Naive thymus-derived CD4-positive, alpha-beta T cell (primary cell): Measurements from ENCODE around the gene UBASH3B. TPM values are rescaled to one million over a fixed set of nuclear protein-coding genes. Genes with fewer than 3 reads are reported as not detected.
"Not testable (repeated sequence)": the region's sequence is repeated elsewhere in the genome, so short reads cannot be mapped to it uniquely, and the experiment has no call there.

Experiments used
- ATAC-seq: fragments of 150-1000 bp; cut with Tn5 transposase; 2 replicates; pipeline ENCODE4 v1.10.0; 2021; ENCODE audit warnings: mild to moderate bottlenecking, moderate library complexity
- CTCF ChIA-PET: fragments of 350-600 bp; sonication (Branson Sonifier 250); formaldehyde crosslinking; loops from one replicate; lab custom pipeline; 2021; ENCODE audit warnings: antibody characterized with exemption; lab: Charles Lee
- POLR2A ChIA-PET: fragments of 350-600 bp; sonication (Branson Sonifier 250); formaldehyde crosslinking; loops from one replicate; lab custom pipeline; 2021; ENCODE audit warnings: antibody characterized with exemption, inconsistent platforms; lab: Charles Lee
- DNase-seq, 9 donors: peaks; one replicate each; pipeline versions ENCODE4 v3.0.0 to v3.0.0-alpha.2; 2020 to 2022; ENCODE audit warnings: mixed read lengths in 1 of 9
- H3K27ac ChIP-seq: one replicate; pipeline ENCODE4 v1.7.0; 2013; ENCODE audit warnings: mild to moderate bottlenecking, low read depth, low read length, moderate library complexity
- H3K27me3 ChIP-seq, 2 donors: one replicate each; pipeline ENCODE4 v1.7.0; 2013; ENCODE audit warnings: low read length in 2 of 2, mild to moderate bottlenecking in 2 of 2, moderate library complexity in 2 of 2; ENCODE audit not compliant: control insufficient read depth in 2 of 2, insufficient read depth in 2 of 2
- H3K36me3 ChIP-seq, 3 experiments: 1 replicate in 2 of 3; 2 replicates in 1 of 3; pipeline ENCODE4 v1.7.0; 2013; ENCODE audit warnings: low read length in 3 of 3, mild to moderate bottlenecking in 3 of 3, moderate library complexity in 1 of 3; ENCODE audit not compliant: insufficient read depth in 3 of 3, control insufficient read depth in 2 of 3
- H3K4me1 ChIP-seq, 2 donors: one replicate each; pipeline ENCODE4 v1.7.0; 2013; ENCODE audit warnings: low read length in 2 of 2, mild to moderate bottlenecking in 2 of 2, moderate library complexity in 1 of 2; ENCODE audit not compliant: control insufficient read depth in 2 of 2, insufficient read depth in 2 of 2
- H3K4me3 ChIP-seq: 2 replicates; pipeline ENCODE4 v1.7.0; 2013; ENCODE audit warnings: mild to moderate bottlenecking, low read length
- H3K9me3 ChIP-seq, 3 experiments: 1 replicate in 2 of 3; 2 replicates in 1 of 3; pipeline ENCODE4 v1.7.0; 2013; ENCODE audit warnings: low read length in 3 of 3; ENCODE audit not compliant: control insufficient read depth in 2 of 3
- H3K27ac Mint-ChIP-seq, 9 donors: one replicate each; pipeline ENCODE4 v1.8.0; 2020 to 2022; ENCODE audit warnings: mixed read lengths in 9 of 9, mild to moderate bottlenecking in 8 of 9, moderate library complexity in 5 of 9, inconsistent platforms in 2 of 9
- H3K27me3 Mint-ChIP-seq, 5 donors: one replicate each; pipeline ENCODE4 v1.8.0; 2021 to 2022; ENCODE audit warnings: mixed read lengths in 5 of 5, mild to moderate bottlenecking in 1 of 5
- H3K36me3 Mint-ChIP-seq, 5 donors: one replicate each; pipeline ENCODE4 v1.8.0; 2020 to 2022; ENCODE audit warnings: mixed read lengths in 5 of 5, mild to moderate bottlenecking in 3 of 5, inconsistent platforms in 1 of 5
- H3K4me1 Mint-ChIP-seq, 7 donors: one replicate each; pipeline ENCODE4 v1.8.0; 2020 to 2022; ENCODE audit warnings: mixed read lengths in 7 of 7, mild to moderate bottlenecking in 3 of 7, inconsistent platforms in 1 of 7
- H3K4me3 Mint-ChIP-seq, 10 donors: one replicate each; pipeline ENCODE4 v1.8.0; 2020 to 2022; ENCODE audit warnings: mild to moderate bottlenecking in 10 of 10, mixed read lengths in 10 of 10, moderate library complexity in 6 of 10, inconsistent platforms in 2 of 10
- H3K9me3 Mint-ChIP-seq, 11 donors: one replicate each; pipeline ENCODE4 v1.8.0; 2020 to 2022; ENCODE audit warnings: mixed read lengths in 11 of 11, mild to moderate bottlenecking in 4 of 11, inconsistent platforms in 1 of 11, moderate library complexity in 1 of 11
- intact Hi-C, 2 donors: fragments of 100-400 bp; cut with micrococcal nuclease; formaldehyde crosslinking; loops; one replicate each; pipeline ENCODE4 v1.15.1; 2023
- polyA plus RNA-seq, 2 donors: library from polyadenylated mRNA; unstranded; fragments of 300-500 nt; fragmentation: Illumina TruSeq; gene quantifications; one replicate each; pipeline ENCODE4 v1.2.3, GENCODE V29; 2021
- total RNA-seq, 6 experiments: library from RNA in 5 of 6; stranded (reverse) in 5 of 6; gene quantifications; 1 replicate in 5 of 6; 2 replicates in 1 of 6; pipeline ENCODE4 v1.2.3 and lab custom pipeline; 2021 to 2026

UBASH3B gene
- total and polyA plus RNA-seq, 7 experiments from 2014 or later: 10.3 to 49.8 (median 42.3) TPM

GRCh38 chr11:122861631-122862030, 206.1 kb downstream of the UBASH3B start:
- CTCF ChIA-PET: no interaction called here
- intact Hi-C loops: loop anchor here (5.0 to 10.0 kb wide), 3 partner anchors 193 to 383 kb away; no protein-coding TSS in a partner anchor

DNA sequence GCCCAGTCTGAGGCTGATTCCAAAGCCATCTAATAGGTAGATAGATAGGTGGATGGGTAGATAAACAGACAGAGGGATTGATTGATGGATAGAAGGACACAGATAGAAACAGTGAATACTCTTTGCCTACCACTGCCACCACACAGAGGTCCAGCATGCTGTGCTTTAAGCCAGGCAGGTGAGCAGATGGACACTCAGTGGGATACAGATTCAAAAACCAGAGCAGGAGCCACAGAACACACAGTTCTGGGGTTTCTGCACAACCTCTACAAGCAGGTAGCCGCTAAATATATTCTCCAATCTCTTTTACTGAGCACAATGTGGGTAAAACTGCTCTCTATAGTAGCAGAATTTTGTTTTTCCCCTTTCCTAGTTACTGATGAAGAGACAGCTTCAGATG, 206.6 kb downstream of the UBASH3B start:
- DNase-seq (no peak), ATAC-seq (no peak)
- intact Hi-C loops: loop anchor here (5.0 to 10.0 kb wide), 3 partner anchors 193 to 383 kb away; no protein-coding TSS in a partner anchor
- ChIA-PET CTCF (interaction anchor here (0.9 to 7.3 kb wide), 3 partner anchors 9 to 162 kb away, joined by 3 to 78 read pairs (median 16); no protein-coding TSS in a partner anchor), POLR2A (no interaction called here)
- Histone ChIP-seq H3K4me1 (no peaks in the 10 kb centered on the region), H3K9me3 (no peaks in the 10 kb centered on the region), H3K27me3 (no peaks in the 10 kb centered on the region), H3K27ac (no peak overlapping the region), H3K36me3 (peaks cover 0 to 15% (median 5%) of the 10 kb centered on the region in 3 experiments), H3K4me3 (no peak overlapping the region)
- H3K4me3 Mint-ChIP-seq: no peak overlapping the region
- peaks cover 0 to 2% (median 0%) of the 10 kb centered on the region in 7 donors for H3K4me1 Mint-ChIP-seq
- no peaks in the 10 kb centered on the region for H3K9me3 Mint-ChIP-seq
- H3K27me3 Mint-ChIP-seq: peaks cover 0 to 49% (median 0%) of the 10 kb centered on the region in 5 donors
- no peak overlapping the region for H3K27ac Mint-ChIP-seq
- peaks cover 0 to 19% (median 9%) of the 10 kb centered on the region in 5 donors for H3K36me3 Mint-ChIP-seq

More at GRCh38 chr11:122861631-122862030, 206.1 kb downstream of the UBASH3B start:
- Histone ChIP-seq H3K4me3 (no peak overlapping the region), H3K4me1 (no peaks in the 10 kb centered on the region), H3K27ac (no peak overlapping the region), H3K36me3 (peaks cover 0 to 14% (median 5%) of the 10 kb centered on the region in 3 experiments), H3K27me3 (no peaks in the 10 kb centered on the region), H3K9me3 (no peaks in the 10 kb centered on the region)
- POLR2A ChIA-PET: no interaction called here
- no peaks in the 10 kb centered on the region for H3K9me3 Mint-ChIP-seq
- ATAC-seq (no peak), DNase-seq (no peak)
- peaks cover 0 to 17% (median 9%) of the 10 kb centered on the region in 5 donors for H3K36me3 Mint-ChIP-seq
- peaks cover 0 to 49% (median 0%) of the 10 kb centered on the region in 5 donors for H3K27me3 Mint-ChIP-seq
- no peak overlapping the region for H3K4me3 Mint-ChIP-seq
- peaks cover 0 to 5% (median 0%) of the 10 kb centered on the region in 7 donors for H3K4me1 Mint-ChIP-seq
- no peak overlapping the region for H3K27ac Mint-ChIP-seq

DNA sequence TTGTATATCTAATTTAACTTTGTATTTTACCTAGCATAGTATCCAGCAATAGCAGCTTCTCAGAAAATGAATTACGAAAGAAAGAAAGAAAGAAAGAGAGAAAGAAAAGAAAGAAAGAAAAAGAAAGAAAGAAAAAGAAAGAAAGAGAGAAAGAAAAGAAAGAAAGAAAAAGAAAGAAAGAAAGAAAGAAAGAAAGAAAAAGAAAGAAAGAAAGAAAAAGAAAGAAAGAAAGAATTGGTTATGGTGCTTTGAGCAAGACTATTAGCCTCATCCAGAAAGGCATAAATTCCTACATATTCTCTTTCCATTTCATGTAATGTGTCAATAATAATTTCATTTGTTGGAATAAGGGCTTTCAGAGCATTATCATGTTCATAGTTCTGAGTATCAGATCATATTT, 207.6 kb downstream of the UBASH3B start:
- H3K9me3 Mint-ChIP-seq, H3K27ac ChIP-seq, H3K9me3 ChIP-seq, DNase-seq, H3K4me3 ChIP-seq, H3K27ac Mint-ChIP-seq, H3K27me3 ChIP-seq, H3K4me3 Mint-ChIP-seq, H3K4me1 ChIP-seq, ATAC-seq, H3K4me1 Mint-ChIP-seq: not testable (repeated sequence)
- Mint-ChIP-seq H3K27me3 (peaks cover 0 to 54% (median 0%) of the 10 kb centered on the region in 5 donors), H3K36me3 (peaks cover 0 to 29% (median 9%) of the 10 kb centered on the region in 5 donors)
- intact Hi-C loops: loop anchor here (1.0 to 10.0 kb wide), 6 partner anchors 160 to 384 kb away; no protein-coding TSS in a partner anchor
- POLR2A ChIA-PET: interaction anchor here (0.7 to 1.0 kb wide), 2 partner anchors 11 to 147 kb away, joined by 3 read pairs; no protein-coding TSS in a partner anchor
- CTCF ChIA-PET: interaction anchor here (0.7 to 7.3 kb wide), 17 partner anchors 10 to 384 kb away, joined by 3 to 78 read pairs (median 6); no protein-coding TSS in a partner anchor
- H3K36me3 ChIP-seq: peaks cover 0 to 22% (median 13%) of the 10 kb centered on the region in 3 experiments

DNA sequence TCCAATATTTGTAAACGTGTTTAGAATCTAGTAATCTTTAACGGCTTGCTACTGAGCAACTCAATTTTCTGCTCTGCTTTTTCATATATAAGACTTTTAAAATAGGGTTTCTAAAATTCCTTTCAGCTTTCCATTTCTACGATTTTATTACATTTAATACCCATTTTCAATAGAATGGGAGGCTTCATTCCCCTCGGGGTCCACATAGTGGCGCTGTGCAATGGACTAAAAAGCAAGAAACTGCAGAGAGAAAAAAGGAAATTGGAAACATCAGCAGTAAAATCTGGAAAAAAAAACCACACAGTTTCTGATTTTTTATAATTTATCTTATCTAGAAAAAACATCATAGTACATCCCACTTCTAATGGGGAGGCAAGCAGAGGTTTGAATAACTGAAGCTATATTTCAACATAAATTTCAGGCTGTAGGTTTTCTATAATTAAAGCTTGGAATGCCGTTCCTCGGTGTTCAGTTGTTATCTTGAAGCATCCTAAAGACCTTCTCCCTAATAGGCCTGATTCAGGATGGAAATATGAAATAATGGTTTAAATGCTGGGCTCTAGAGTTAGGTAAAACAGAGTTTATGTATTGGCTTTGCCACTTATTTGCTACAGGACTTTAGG, 208.3 kb downstream of the UBASH3B start:
- ATAC-seq (peak; percentile 60), DNase-seq (peak in 6 of 9 donors; percentile 19 to 51 (median 40))
- H3K27ac ChIP-seq: no peak overlapping the region
- H3K4me1 ChIP-seq: no peaks in the 10 kb centered on the region
- peaks cover 0 to 20% (median 16%) of the 10 kb centered on the region in 3 experiments for H3K36me3 ChIP-seq
- POLR2A ChIA-PET: interaction anchor here (0.7 to 1.0 kb wide), 5 partner anchors 12 to 188 kb away, joined by 3 to 7 read pairs (median 3); no protein-coding TSS in a partner anchor
- Mint-ChIP-seq H3K36me3 (peaks cover 0 to 29% (median 9%) of the 10 kb centered on the region in 5 donors), H3K4me1 (peaks cover 0 to 2% (median 0%) of the 10 kb centered on the region in 7 donors), H3K9me3 (no peaks in the 10 kb centered on the region), H3K27ac (no peak overlapping the region), H3K27me3 (peaks cover 0 to 49% (median 0%) of the 10 kb centered on the region in 5 donors), H3K4me3 (no peak overlapping the region)
- no peaks in the 10 kb centered on the region for H3K9me3 ChIP-seq
- no peaks in the 10 kb centered on the region for H3K27me3 ChIP-seq
- intact Hi-C loops: loop anchor here (1.0 to 10.0 kb wide), 6 partner anchors 159 to 383 kb away; no protein-coding TSS in a partner anchor
- no peak overlapping the region for H3K4me3 ChIP-seq
- CTCF ChIA-PET: interaction anchor here (0.7 to 7.3 kb wide), 22 partner anchors 11 to 1736 kb away, joined by 3 to 78 read pairs (median 4); no protein-coding TSS in a partner anchor

Other genes starting within 250 kb of the UBASH3B start
- 1 to 10 TPM in 4 of 5 experiments, under 1 TPM in 1; 0.39 to 4.6 (median 4.2) TPM for gene CRTAM, start 182.8 kb downstream of the UBASH3B start, total RNA-seq
- 10 to 100 TPM in 1 of 2 donors, 1 to 10 TPM in 1; 7.5 to 14.6 TPM for gene CRTAM, start 182.8 kb downstream of the UBASH3B start, polyA plus RNA-seq
- gene JHY, start 227.0 kb downstream of the UBASH3B start, total RNA-seq: 1 to 10 TPM; 2.1 to 5.0 (median 4.1) TPM
- 1 to 10 TPM; 3.5 to 4.8 TPM for gene JHY, start 227.0 kb downstream of the UBASH3B start, polyA plus RNA-seq